Left forelimb (tissue), 1 donor: ENCODE data around the gene RAB32.
"Not testable (repeated sequence)": the region's sequence is repeated elsewhere in the genome, so short reads cannot be mapped to it uniquely, and the experiment has no call there.

Source experiments
- DNase-seq: peaks from one replicate; pipeline ENCODE4 v3.0.0-alpha.2; 2018; ENCODE audit warnings: low spot score

The RAB32 gene

DNA sequence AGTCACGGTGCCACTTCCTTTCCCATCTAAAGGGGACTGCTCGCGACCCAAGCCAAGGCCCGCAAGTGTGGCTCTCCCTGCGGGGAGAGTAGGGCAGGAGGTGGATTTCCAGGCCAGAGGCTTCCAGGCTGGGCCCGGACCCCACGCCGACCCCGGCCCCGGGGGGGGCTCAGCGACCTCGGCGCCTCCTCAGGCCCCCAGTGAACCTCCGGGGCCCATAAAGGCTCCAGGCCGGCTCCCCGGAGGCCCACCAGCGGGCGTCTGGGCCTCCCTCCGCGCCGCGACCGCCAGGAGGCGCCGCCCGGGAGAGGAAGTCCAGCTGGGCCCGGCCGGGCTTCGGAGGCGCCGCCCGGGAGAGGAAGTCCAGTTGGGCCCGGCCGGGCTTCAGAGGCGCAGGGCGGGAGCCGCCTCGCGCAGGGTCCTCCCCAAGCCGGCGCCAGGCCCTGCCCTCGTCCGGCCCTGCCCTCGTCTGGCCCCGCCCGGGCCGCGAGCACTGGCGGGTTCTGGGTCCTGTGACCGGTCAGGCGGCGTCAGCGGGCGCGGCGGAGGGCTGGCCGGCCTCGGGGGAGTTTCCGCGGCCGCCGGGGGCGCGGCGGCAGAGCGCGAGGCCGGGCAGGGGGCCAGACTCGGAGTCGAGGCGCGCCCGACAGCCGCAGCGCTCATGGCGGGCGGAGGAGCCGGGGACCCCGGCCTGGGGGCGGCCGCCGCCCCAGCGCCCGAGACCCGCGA, at the start of gene RAB32:
TSS of gene RAB32 (plus strand) at position 623 of the 729 bp plus-strand sequence. CDS start at position 662, 39 bp downstream.
- peak; percentile 92 for DNase-seq

DNA sequence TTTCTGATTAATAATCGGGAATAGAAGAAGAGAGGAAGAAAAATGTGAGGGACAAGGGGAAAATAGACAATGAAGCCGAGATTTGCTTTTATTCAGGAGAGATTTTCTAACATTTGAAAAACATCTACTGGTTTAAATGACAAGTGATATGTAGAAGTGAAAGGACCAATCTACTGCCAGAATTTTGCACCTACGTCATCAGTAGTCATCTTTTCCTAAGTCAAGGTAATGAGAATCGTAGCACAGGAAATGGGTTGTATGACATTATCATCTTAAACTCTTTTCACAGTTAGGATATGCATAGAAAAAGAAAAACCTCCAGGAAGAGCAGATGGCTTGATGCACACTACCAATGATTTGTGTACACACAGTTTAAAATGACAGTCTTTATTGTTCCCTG, 45.3 kb upstream of the RAB32 start:
- DNase-seq = no peak

- DNase-seq = no peak
These were observed 40.5 kb upstream of the RAB32 start for GRCh38 chr6:146503096-146503495.

DNA sequence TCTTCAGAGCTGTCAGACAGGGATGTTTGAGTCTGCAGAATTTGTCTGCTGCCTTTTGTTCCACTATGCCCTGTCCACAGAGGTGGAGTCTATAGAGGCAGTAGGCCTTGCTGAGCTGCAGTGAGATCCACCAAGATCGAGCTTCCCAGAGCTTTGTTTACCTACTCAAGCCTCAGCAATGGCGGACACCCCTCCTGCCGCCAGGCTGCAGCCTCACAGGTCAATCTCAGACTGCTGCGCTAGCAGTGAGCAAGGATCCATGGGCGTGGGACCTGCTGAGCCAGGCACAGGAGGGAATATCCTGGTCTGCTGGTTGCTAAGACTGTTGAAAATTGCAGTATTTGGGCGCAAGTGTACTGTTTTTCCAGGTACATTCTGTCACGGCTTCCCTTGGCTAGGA, 28.4 kb upstream of the RAB32 start:
- no peak for DNase-seq

GRCh38 chr6:146526192-146526591, 17.4 kb upstream of the RAB32 start:
- no peak for DNase-seq

DNA sequence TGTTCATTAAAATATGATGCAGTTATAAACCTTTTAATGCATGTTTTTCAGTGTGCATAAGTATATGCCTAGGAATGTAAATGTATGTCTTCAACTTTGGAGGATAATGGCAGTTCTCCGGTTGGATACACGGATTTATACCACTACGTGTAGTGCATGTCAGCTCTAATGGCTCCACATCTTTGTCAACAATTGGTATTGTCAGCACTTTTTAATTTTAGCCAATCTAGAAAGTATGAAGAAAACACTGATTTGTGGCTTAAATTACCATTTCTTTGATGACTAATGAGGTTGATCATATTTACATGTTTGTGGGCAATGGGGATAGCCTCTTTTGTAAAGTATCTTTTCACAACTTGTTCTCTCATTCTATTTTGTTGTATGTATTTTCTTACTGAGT, 10.9 kb upstream of the RAB32 start:
- DNase-seq = no peak

DNA sequence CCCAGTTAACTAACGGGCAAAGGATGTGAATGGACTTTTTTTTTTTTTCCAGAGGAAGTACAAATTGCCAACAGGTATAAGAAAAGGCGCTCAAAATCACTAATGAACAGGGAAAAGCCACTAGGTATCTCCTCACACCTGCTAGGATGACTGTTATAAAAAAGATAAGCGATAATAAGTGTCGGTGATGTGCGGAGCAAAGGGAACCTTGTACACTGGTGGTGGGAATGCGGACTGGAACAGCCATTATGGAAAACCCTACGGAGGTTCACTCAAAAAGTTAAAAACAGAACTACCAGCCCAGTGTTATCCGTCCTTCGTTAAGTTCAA, 787 bp upstream of the RAB32 start:
- DNase-seq = no peak

DNA sequence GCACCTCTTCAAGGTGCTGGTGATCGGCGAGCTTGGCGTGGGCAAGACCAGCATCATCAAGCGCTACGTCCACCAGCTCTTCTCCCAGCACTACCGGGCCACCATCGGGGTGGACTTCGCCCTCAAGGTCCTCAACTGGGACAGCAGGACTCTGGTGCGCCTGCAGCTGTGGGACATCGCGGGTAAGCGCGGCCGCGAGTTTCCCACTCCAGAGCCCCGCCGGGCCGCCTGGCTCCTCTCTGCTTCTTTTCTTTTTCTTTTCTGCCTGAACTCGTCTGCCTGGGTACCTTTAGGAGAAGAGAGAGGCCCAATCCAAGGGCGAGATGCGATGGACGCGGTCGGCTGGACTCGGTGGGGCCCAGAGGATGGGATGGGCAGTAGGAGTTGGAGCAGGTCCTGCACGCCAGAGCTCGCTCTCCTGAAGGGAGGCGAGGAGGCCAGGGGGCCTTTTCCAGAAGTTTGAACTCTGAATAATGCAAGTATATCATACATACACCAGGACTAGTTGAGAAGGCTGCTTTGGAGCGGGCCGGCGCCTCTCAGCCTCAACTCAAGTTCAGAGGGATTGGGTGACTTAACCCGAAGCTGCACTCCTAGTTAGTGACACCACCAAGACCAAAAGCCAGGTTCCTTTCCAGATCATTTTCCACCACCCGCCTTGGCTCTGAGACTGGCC, 445 bp downstream of the RAB32 start:
- peak; percentile 76 for DNase-seq

DNA sequence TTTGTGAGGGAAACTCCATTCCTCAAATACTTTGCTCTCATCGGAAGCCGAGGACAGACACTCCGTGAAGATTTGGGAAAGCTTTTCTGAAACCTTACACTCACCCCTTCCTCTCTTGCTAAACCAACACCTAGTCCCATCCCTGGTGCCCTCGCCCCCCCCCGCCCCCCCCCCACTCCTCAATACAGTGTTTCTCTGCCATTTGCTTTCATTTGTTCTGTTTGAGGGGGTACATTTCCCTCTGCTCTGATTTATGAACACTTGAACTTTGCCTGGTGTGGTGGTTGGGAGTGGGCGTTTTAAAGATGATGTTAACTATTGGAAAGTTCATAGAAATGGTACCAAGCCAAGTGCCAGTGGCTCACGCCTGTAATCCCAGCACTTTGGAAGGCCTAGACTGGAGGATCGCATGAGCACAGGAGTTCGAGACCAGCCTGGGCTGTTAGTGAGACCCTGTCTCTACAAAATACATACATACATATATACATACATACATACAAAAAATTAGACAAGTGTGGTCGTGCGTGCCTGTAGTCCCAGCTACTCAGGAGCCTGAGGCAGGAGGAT, 1.1 kb downstream of the RAB32 start:
- DNase-seq = no peak

DNA sequence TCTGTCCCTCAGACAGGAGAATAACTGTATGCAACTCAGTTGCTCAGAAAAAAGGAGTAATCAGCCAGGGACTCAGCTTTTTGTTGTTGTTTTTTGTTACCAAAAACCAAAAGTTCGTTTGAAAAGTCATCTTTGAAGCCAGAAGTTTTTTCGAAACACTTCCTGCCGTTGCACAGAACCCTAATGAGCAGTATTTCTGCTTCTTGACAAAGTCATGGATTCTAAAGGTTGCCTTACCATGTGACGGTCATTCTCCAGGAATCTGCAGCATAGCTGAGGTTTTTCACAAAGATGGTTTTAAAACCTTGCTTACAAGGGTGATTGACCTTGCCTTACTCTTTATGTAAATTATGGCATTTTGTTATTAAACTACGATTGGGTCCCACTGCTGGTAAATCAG, 1.9 kb downstream of the RAB32 start:
- no peak for DNase-seq

DNA sequence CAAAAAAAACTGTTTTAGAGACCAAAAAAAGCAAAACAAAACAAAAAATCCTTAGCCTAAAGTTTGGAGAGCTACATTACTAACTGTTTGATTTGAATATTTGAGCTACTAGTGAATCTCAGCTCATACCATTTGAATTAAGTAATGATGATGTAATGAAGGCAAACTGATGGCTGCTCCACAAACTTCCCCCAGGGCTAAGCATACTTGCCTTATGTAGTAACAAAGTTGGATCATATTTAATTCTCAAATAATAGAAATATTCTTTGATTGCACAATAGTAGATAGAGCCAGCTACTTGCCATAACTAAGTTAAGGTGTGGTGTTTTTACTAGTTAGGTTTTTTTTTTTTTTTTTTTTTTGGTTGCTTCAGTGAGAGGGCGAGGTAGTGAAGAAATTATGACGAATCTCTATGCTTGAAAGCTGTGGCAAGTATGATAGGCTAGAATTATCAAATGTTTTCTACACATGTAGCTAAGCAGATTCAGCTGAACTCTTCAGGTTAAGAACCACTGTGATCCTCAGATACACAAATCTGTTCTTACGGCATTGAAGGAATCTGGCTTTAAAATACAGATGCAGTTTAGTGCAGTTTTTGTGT, 2.9 kb downstream of the RAB32 start:
- DNase-seq = no peak

- no peak for DNase-seq
These were observed 4.3 kb downstream of the RAB32 start for GRCh38 chr6:146547889-146548288.

- no peak for DNase-seq
These were observed 5.3 kb downstream of the RAB32 start for GRCh38 chr6:146548898-146549374.

DNA sequence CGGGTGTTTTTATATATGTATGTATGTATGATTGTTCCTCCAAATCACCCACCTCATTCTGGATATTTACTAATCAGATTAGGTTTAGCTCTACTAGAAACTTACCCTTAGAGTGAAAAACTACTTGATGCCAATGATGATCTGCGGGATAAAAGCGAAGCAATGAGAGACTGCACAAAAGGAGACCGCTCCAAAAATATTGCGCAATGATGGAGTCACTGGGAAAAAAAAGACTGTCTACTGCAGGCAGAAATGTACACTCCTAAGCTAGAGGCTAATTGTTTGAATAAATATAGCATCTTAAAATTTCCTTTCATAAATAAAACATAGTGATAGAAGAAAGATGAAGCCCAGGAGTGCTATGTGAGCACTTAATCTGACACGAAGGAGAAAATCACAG, 7.3 kb downstream of the RAB32 start:
- DNase-seq = no peak

DNA sequence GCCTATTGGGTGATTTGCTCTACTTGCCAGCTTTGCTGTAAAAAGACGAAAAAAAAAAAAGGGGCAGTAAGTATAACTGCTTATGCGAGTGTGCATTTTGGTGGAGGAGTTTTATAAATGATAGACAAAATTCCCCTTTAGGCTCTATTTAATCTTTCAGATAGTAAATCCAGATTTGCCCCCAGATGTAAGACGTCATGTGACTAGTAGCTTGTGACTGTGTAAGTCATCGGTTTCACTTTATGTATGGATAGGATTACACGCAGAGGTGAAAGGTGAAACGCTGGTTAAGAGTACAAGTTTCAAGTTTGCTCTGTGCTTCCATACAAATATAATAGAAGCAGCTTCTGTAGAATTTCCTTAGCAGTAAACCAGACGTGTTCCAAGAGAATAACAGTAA, 7.9 kb downstream of the RAB32 start:
- no peak for DNase-seq

DNA sequence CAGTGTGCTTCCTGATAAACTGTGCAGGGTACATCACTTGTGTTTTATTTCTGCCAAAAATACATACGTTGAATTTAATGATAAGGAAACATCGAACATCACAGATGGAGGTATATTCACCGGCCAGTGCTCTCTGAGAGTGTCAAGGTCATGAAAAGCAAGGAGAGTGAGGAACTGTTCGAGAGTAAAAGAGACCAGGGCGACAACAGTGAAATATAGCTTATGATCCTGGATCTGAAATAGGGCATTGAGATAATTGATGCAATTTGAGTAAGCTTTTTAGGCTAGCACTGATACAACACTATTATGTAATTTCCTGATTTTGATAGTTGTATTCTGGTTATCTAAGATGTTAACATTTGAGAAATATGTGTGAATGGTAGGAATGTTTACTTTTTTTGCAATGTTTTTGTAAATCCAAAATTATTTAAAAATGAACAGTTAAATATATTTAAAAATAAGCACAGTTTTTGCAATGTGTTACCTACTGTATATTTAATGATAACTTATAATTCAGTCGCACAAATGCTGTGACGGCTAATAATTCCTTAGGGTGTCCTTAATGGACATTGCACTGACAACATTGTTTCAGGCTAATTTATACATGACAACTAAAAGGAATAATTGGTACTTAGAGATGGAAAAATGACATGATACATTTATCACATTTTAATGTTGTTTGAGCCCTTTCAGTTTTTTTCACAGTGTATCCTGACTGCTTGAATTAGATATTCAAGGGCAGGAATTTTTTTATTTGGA, 9.9 kb downstream of the RAB32 start:
- no peak for DNase-seq

GRCh38 chr6:146560607-146561006, 17.0 kb downstream of the RAB32 start:
- DNase-seq = no peak

GRCh38 chr6:146566661-146567060, 23.0 kb downstream of the RAB32 start:
- DNase-seq = not testable (repeated sequence)

DNA sequence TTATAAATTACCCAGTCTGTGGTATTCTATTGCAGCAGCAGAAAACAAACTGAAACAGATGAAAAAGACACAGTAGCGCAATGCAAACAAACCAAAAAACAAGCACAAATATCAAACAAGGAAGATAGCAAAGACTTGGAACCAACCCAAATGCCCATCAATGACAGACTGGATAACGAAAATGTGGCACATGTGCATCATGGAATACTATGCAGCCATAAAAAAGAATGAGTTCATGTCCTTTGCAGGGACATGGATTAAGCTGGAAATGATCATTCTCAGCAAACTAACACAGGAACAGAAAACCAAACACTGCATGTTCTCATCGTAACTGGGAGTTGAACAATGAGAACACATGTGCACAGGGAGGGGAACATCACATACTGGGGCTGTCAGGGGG, 25.0 kb downstream of the RAB32 start:
- not testable (repeated sequence) for DNase-seq

DNA sequence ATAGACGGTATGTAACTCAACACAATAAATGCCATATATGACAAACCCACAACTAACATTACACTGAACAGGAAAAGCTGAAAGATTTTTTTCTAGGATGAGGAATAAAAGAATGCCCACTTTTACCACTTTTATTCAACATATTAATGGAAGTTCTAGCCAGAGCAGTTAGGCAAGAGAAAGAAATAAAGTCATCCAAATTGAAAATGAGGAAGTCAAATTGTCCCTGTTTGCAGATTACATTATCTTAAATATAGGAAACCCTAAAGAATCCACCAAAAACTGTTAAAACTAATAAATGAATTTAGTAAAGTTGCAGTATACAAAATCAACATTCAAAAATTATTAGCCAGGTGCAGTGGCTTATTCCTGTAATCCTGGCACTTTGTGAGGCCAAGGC, 30.6 kb downstream of the RAB32 start:
- DNase-seq = no peak

DNA sequence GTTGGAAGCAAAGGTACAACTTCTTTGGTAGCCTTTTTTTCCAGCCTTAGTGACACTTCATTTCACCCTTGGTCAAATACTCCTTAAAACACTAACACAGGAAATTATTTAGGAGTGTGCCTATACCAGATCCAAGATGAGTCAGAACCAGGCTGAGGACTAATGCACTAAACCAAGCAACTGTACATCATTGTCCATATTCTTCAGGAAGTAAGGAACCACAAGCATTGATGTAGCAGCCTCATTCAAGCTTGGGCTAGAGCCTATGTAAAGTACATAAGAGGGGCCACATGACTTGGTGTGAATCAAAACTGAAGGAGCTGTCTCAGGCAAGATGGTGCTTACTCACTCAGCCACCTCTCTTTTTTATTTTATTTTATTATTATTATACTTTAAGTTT, 34.4 kb downstream of the RAB32 start:
- DNase-seq = no peak

DNA sequence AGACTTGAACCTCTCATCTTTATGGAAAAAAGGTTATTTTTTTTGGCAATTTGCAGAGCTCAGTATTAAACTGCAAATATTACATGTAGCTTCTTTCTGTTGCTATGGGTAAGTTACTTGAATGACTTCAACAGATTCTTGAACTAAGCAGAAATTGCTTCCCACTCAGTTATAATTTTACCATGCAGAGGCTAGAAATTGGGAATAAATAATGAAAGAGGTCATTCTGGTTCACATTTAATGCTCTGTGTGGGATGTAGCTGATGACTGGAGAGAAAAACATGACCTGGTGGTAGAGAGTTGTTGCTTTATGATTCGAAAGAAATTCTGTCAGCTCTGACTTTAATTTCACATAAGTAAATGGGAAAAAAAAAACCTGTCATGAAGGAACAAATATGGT, 38.3 kb downstream of the RAB32 start:
- no peak for DNase-seq
